Right atrium auricular region (tissue), 2 donors: ENCODE results near the gene OLFML2B. TPM values are rescaled to one million over a fixed set of nuclear protein-coding genes. Genes with fewer than 3 reads are reported as not detected.
"Not testable (repeated sequence)": the region's sequence is repeated elsewhere in the genome, so short reads cannot be mapped to it uniquely, and the experiment has no call there.

Experiments
- DNase-seq: peaks from one replicate; pipeline ENCODE4 v3.0.0-alpha.2; 2019; ENCODE audit warnings: low spot score
- H3K27ac ChIP-seq, 2 donors: fragments of 200-600 bp; sonication (generic); 1 replicate in 1 of 2; 2 replicates in 1 of 2; pipeline ENCODE4 v1.5.1; 2016 to 2019
- H3K27me3 ChIP-seq, 2 donors: fragments of 200-600 bp; sonication (generic); one replicate each; pipeline versions ENCODE4 v1.5.1 to v1.6.0; 2017 to 2019
- H3K36me3 ChIP-seq: fragments of 200-600 bp; sonication (generic); one replicate; pipeline ENCODE4 v1.5.1; 2016
- H3K4me1 ChIP-seq, 2 donors: fragments of 200-600 bp; sonication (generic); one replicate each; pipeline versions ENCODE4 v1.5.1 to v1.6.0; 2017 to 2019
- H3K4me3 ChIP-seq, 2 donors: fragments of 200-600 bp; sonication (generic); 1 replicate in 1 of 2; 2 replicates in 1 of 2; pipeline ENCODE4 v1.5.1; 2017 to 2019; ENCODE audit warnings: mild to moderate bottlenecking in 1 of 2, moderate library complexity in 1 of 2
- H3K9me3 ChIP-seq, 2 donors: fragments of 200-600 bp; sonication (generic); one replicate each; pipeline ENCODE4 v1.5.1; 2019
- total RNA-seq, 2 donors: library from RNA; depleted of rRNA; stranded (reverse); fragments of >200 nt; gene quantifications; one replicate each; pipeline ENCODE4 v1.1.0, GENCODE V29; 2016
- TF ChIP-seq, protein P1 (sequence below), 2 donors: fragments of 200-600 bp; sonication (generic); IDR thresholded peaks; one replicate each; pipeline ENCODE4 v1.5.1; 2019; ENCODE audit warnings: antibody characterized with exemption in 2 of 2

The OLFML2B gene
- total RNA-seq, 2 donors from 2014 or later, result 4.5 to 9.2 TPM

DNA sequence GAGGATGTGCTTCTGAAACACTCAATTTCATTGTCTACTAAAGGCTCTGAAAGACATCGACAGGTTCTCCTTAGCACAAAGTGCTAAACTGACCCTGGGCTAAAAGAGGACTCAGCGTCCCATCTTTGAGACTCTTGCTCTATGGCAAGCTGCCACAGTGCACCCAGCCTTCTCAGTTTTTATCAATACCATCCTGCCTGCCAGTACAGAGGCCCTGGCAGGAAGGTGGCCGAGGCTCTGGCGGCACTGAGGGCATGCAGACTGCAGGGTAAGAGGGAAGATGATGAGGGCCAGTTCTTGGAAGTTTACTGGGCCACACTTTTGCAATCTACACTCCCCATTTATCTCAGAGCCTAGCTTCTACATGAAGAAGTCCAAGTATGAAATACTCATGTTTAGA lies 5.3 kb downstream of the OLFML2B start:
- Histone ChIP-seq H3K4me3 (no peak overlapping the region), H3K36me3 (no peaks in the 10 kb centered on the region), H3K4me1 (peaks cover 0 to 37% of the 10 kb centered on the region in 2 donors), H3K9me3 (no peaks in the 10 kb centered on the region), H3K27ac (no peak overlapping the region), H3K27me3 (no peaks in the 10 kb centered on the region)
- DNase-seq, result no peak
- TF ChIP-seq, protein P1, sequence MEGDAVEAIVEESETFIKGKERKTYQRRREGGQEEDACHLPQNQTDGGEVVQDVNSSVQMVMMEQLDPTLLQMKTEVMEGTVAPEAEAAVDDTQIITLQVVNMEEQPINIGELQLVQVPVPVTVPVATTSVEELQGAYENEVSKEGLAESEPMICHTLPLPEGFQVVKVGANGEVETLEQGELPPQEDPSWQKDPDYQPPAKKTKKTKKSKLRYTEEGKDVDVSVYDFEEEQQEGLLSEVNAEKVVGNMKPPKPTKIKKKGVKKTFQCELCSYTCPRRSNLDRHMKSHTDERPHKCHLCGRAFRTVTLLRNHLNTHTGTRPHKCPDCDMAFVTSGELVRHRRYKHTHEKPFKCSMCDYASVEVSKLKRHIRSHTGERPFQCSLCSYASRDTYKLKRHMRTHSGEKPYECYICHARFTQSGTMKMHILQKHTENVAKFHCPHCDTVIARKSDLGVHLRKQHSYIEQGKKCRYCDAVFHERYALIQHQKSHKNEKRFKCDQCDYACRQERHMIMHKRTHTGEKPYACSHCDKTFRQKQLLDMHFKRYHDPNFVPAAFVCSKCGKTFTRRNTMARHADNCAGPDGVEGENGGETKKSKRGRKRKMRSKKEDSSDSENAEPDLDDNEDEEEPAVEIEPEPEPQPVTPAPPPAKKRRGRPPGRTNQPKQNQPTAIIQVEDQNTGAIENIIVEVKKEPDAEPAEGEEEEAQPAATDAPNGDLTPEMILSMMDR (IDR thresholded peaks at IDR 0.05), result no peak

DNA sequence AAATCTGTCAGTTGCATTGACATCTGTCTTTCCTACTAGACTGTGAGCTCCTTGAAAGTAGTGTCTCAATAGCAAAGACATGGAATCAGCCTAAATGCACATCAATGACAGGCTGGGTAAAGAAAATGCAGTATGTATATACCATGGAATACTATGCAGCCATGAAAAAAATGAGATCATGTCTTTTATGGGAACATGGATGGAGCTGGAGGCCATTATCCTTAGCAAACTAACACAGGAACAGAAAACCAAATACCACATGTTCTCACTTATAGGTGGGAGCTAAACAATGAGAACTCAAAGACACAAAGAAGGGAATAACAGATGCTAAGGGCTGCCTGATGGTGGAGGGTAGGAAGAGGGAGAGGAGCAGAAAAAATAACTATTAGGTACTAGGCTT lies 5.9 kb downstream of the OLFML2B start:
- H3K4me3 ChIP-seq, H3K9me3 ChIP-seq, H3K36me3 ChIP-seq, H3K27ac ChIP-seq, H3K27me3 ChIP-seq, DNase-seq: not testable (repeated sequence)
- peaks cover 0 to 31% of the 10 kb centered on the region in 2 donors for H3K4me1 ChIP-seq

DNA sequence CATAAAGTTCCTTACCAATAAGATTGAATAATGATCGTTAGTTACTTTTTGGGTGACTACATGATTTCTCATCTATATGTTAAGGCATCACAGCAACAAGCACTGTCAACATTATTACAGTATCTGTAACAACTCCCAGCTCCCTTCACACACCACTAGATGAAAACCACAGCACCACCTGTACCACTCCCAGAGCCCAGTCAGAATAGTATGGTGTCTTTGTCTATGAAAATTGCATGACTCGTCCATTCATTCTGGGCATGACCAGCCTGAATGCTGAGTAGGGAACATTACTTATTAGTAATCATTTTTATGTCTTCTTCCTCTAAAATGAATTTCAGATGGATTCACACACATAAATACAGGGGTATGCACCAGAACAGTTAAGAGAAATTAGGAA lies 7.0 kb downstream of the OLFML2B start:
- Histone ChIP-seq H3K4me3 (no peak overlapping the region), H3K9me3 (no peaks in the 10 kb centered on the region), H3K27ac (no peak overlapping the region), H3K36me3 (no peaks in the 10 kb centered on the region), H3K27me3 (no peaks in the 10 kb centered on the region), H3K4me1 (peaks cover 0 to 39% of the 10 kb centered on the region in 2 donors)
- TF ChIP-seq, protein P1 (IDR thresholded peaks at IDR 0.05), result no peak
- no peak for DNase-seq

DNA sequence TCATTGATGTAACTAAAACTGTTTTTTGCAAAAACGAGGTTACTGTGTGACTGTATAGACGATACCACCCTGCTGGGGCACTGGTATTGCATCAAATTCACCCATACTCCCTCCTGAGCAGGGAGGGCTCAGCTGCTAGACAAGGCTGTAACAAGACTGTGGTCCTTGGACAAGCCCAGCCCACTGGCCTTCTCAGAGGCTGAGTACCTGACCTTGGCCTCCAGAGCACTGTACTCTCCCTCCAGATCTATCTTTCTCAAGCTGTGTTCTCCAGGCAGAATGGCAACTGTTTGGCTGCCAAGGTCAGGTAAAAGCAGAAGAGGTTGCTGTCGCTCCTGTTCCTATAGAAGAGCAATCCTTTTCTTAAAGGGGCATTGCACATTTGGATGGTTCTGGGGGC lies 8.5 kb downstream of the OLFML2B start:
- Histone ChIP-seq H3K27ac (no peak overlapping the region), H3K4me3 (no peak overlapping the region), H3K4me1 (peaks cover 0 to 43% of the 10 kb centered on the region in 2 donors), H3K9me3 (no peaks in the 10 kb centered on the region), H3K36me3 (no peaks in the 10 kb centered on the region), H3K27me3 (no peaks in the 10 kb centered on the region)
- TF ChIP-seq, protein P1 (IDR thresholded peaks at IDR 0.05), result no peak
- no peak for DNase-seq

DNA sequence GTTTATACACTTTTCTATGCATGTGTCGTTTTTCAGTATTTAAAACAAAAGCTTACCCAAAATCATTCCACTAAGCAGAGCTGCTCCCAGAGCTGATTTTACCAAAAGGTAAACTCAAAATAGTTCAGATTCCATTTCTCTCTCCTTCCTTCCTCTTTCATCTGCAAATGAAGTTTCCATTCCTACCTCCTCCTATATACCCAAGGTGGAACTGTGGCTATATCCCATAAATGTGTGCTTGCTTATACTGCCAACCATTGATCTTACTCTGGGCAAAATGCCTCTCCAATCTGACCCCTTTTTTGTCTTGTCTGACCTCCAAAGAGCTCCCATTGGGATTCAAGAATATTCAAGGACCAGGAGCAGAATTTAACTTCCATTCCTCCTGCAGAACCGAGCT lies 9.5 kb downstream of the OLFML2B start:
- TF ChIP-seq, protein P1 (IDR thresholded peaks at IDR 0.05), result no peak
- Histone ChIP-seq H3K36me3 (no peaks in the 10 kb centered on the region), H3K27me3 (no peaks in the 10 kb centered on the region)

DNA sequence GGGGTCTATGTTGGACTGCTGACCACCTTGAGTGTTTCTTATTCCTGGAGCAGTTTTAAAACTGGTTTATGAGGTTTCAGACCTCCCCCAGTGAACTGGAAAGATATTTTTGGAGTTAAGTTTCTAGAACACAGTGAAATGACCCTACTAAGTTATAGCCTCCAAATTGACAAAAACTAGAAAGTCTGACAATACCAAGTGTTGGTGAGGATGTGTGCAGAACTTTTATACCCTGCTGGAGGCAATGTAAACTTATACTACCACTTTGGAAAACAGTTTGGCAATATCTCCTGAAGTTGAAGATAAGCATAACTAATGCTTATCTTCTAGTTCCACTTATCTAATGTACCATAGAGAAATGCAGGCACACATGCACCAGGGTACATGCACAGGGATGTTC lies 10.4 kb downstream of the OLFML2B start:
- DNase-seq, result no peak
- H3K4me3 ChIP-seq, result no peak overlapping the region
- TF ChIP-seq, protein P1 (IDR thresholded peaks at IDR 0.05), result no peak
- H3K27me3 ChIP-seq, result no peaks in the 10 kb centered on the region
- peaks cover 0 to 34% of the 10 kb centered on the region in 2 donors for H3K4me1 ChIP-seq
- H3K27ac ChIP-seq, result no peak overlapping the region
- no peaks in the 10 kb centered on the region for H3K9me3 ChIP-seq
- H3K36me3 ChIP-seq, result no peaks in the 10 kb centered on the region

More for the DNA sequence above, 9.5 kb downstream of the OLFML2B start:
- DNase-seq, result no peak
- Histone ChIP-seq H3K4me3 (no peak overlapping the region), H3K9me3 (no peaks in the 10 kb centered on the region), H3K27ac (no peak overlapping the region), H3K4me1 (peaks cover 0 to 43% of the 10 kb centered on the region in 2 donors)
